Gastroesophageal sphincter (tissue), 3 donors: ENCODE measurements around the gene GPATCH8.

Experiments
- EP300 ChIP-seq: sonication (generic); formaldehyde crosslinking; IDR thresholded peaks from one replicate; pipeline ENCODE4 v1.6.1; 2017; ENCODE audit warnings: antibody characterized with exemption, mild to moderate bottlenecking
- POLR2A ChIP-seq, 2 donors: fragments of 450-650 bp; IDR thresholded peaks; one replicate each; pipeline ENCODE4 v1.6.1; 2017; ENCODE audit warnings: antibody characterized with exemption in 2 of 2, mild to moderate bottlenecking in 2 of 2, moderate library complexity in 1 of 2
- POLR2AphosphoS5 ChIP-seq: sonication (generic); formaldehyde crosslinking; IDR thresholded peaks from one replicate; pipeline ENCODE4 v1.6.1; 2017; ENCODE audit warnings: antibody characterized with exemption
- TF ChIP-seq, protein P1 (sequence below), 4 experiments: fragments of 200-600 bp in 2 of 4; fragments of 450-650 bp in 2 of 4; sonication (generic) in 1 of 4; IDR thresholded peaks; one replicate each; pipeline ENCODE4 v1.5.1; 2017 to 2019; ENCODE audit warnings: antibody characterized with exemption in 4 of 4, mild to moderate bottlenecking in 2 of 4, moderate library complexity in 2 of 4

DNA sequence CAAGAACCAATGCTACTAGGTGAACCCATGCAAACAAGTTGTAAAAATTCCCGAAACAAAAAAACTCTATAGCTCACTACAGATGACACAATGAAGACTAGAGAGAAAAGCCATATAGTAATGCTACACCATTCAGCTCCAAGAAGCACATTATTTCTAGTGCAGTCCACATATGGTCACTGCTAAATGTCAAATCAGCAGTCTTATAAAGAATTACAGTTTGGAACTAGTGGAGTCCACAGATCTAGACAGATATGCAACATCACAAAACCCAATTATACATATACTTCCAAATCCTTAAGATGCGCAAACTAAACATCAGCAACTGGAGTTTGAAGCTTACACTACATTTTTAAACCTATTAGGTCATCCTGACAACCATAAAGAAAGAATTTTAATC lies 33.5 kb downstream of the GPATCH8 start:
- TF ChIP-seq, protein P1, sequence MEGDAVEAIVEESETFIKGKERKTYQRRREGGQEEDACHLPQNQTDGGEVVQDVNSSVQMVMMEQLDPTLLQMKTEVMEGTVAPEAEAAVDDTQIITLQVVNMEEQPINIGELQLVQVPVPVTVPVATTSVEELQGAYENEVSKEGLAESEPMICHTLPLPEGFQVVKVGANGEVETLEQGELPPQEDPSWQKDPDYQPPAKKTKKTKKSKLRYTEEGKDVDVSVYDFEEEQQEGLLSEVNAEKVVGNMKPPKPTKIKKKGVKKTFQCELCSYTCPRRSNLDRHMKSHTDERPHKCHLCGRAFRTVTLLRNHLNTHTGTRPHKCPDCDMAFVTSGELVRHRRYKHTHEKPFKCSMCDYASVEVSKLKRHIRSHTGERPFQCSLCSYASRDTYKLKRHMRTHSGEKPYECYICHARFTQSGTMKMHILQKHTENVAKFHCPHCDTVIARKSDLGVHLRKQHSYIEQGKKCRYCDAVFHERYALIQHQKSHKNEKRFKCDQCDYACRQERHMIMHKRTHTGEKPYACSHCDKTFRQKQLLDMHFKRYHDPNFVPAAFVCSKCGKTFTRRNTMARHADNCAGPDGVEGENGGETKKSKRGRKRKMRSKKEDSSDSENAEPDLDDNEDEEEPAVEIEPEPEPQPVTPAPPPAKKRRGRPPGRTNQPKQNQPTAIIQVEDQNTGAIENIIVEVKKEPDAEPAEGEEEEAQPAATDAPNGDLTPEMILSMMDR (IDR thresholded peaks at IDR 0.05), result no peak
- TF ChIP-seq EP300 (no peak), POLR2A (IDR thresholded peaks at IDR 0.05) (no peak), POLR2AphosphoS5 (no peak)
